ENCODE results near the gene RSPO1. TPM values are rescaled to one million over a fixed set of nuclear protein-coding genes. Genes with fewer than 3 reads are reported as not detected.

Gene RSPO1
- polyA plus RNA-seq, 2 of the 4 experiments (the other 2 are of a cell fraction), result 0.12 TPM; not detected in 1

GRCh38 chr1:37634992-37635902 lies 555 bp upstream of the RSPO1 start:
- POLR2A ChIA-PET, result no interaction called here
- CTCF ChIA-PET, result interaction anchor here (0.6 to 1.5 kb wide), 2 partner anchors 33 to 53 kb away, joined by 3 to 4 read pairs; no protein-coding TSS in a partner anchor
- H3K9me3 ChIP-seq, result no peaks in the 10 kb centered on the region
- peak overlapping the region in 1 of 2 experiments; percentile 63; a peak in 1 of 6 replicates for H3K27ac ChIP-seq
- peak overlapping the region; percentile 41 for H3K4me3 ChIP-seq
- FAIRE-seq (no peak), DNase-seq (ENCODE audit: low read depth in 1 of 2, low spot score in 1 of 2) (no peak), ATAC-seq (peak in 1 of 2 experiments; percentile 18; a peak in 3 of 6 replicates)
- WGBS (ENCODE audit: missing lambda C conversion rate), result 37% methylated on average over 15 of the region's 26 CpGs
- 0 out of 2 replicates have a peak, but pooled peaks have one; percentile 29 for TF ChIP-seq CBX8 (IDR thresholded peaks at IDR 0.05)
- no peak for TF ChIP-seq HOXB5 (CRISPR knock-in tag; IDR thresholded peaks at IDR 0.05)
- no peaks in the 10 kb centered on the region for H3K4me1 ChIP-seq
- H3K4me2 ChIP-seq, result peak overlapping the region; percentile 70

- 0% methylated on average over 1 of the region's 20 CpGs for WGBS (ENCODE audit: missing lambda C conversion rate)
- H3K27ac ChIP-seq, result no peak overlapping the region
- H3K4me3 ChIP-seq, result peak overlapping the region; percentile 41; the same call in 1 of the 3 replicates
- POLR2A ChIA-PET, result no interaction called here
- FAIRE-seq (no peak), ATAC-seq (no peak), DNase-seq (ENCODE audit: low read depth in 1 of 2, low spot score in 1 of 2) (no peak)
- H3K9me3 ChIP-seq, result no peaks in the 10 kb centered on the region
- CTCF ChIA-PET, result interaction anchor here (0.6 to 1.5 kb wide), 2 partner anchors 32 to 147 kb away, joined by 4 read pairs; no protein-coding TSS in a partner anchor
- H3K4me1 ChIP-seq, result no peaks in the 10 kb centered on the region
- H3K4me2 ChIP-seq, result peak overlapping the region; percentile 70
- no peak for TF ChIP-seq MAZ (IDR thresholded peaks at IDR 0.05; ENCODE audit: borderline replicate concordance, low read depth, low read length)
- no peak for TF ChIP-seq FOSB (CRISPR knock-in tag; IDR thresholded peaks at IDR 0.05)
- TF ChIP-seq CHD4 (IDR thresholded peaks at IDR 0.05; ENCODE audit: borderline replicate concordance), result no peak
- TF ChIP-seq HOXA7 (CRISPR knock-in tag; IDR thresholded peaks at IDR 0.05), result no peak
- TF ChIP-seq HOXB13 (CRISPR knock-in tag; IDR thresholded peaks at IDR 0.05; ENCODE audit: low read depth), result no peak
- no peak for TF ChIP-seq CBX2 (IDR thresholded peaks at IDR 0.05; ENCODE audit: borderline replicate concordance, low read depth)
- TF ChIP-seq SMC3 (IDR thresholded peaks at IDR 0.05), result no peak
- no peak for TF ChIP-seq JUNB (IDR thresholded peaks at IDR 0.05)
- TF ChIP-seq CHD2 (IDR thresholded peaks at IDR 0.05; ENCODE audit: low read length, partially characterized antibody), result no peak
- no peak for TF ChIP-seq KDM1A (IDR thresholded peaks at IDR 0.05; ENCODE audit: low read depth)
- TF ChIP-seq BCL3 (IDR thresholded peaks at IDR 0.05), result no peak
- no peak for TF ChIP-seq BHLHE40 (IDR thresholded peaks at IDR 0.05; ENCODE audit: low read depth, low read length)
- TF ChIP-seq, protein P1, sequence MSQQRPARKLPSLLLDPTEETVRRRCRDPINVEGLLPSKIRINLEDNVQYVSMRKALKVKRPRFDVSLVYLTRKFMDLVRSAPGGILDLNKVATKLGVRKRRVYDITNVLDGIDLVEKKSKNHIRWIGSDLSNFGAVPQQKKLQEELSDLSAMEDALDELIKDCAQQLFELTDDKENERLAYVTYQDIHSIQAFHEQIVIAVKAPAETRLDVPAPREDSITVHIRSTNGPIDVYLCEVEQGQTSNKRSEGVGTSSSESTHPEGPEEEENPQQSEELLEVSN (IDR thresholded peaks at IDR 0.05; ENCODE audit: borderline replicate concordance, low read depth), result no peak
- TF ChIP-seq HDAC2 (IDR thresholded peaks at IDR 0.05), result no peak
- TF ChIP-seq, protein P2, sequence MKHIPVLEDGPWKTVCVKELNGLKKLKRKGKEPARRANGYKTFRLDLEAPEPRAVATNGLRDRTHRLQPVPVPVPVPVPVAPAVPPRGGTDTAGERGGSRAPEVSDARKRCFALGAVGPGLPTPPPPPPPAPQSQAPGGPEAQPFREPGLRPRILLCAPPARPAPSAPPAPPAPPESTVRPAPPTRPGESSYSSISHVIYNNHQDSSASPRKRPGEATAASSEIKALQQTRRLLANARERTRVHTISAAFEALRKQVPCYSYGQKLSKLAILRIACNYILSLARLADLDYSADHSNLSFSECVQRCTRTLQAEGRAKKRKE (CRISPR knock-in tag; IDR thresholded peaks at IDR 0.05; ENCODE audit: low read depth), result no peak
Measured at GRCh38 chr1:37633938-37634243, 801 bp downstream of the RSPO1 start.

DNA sequence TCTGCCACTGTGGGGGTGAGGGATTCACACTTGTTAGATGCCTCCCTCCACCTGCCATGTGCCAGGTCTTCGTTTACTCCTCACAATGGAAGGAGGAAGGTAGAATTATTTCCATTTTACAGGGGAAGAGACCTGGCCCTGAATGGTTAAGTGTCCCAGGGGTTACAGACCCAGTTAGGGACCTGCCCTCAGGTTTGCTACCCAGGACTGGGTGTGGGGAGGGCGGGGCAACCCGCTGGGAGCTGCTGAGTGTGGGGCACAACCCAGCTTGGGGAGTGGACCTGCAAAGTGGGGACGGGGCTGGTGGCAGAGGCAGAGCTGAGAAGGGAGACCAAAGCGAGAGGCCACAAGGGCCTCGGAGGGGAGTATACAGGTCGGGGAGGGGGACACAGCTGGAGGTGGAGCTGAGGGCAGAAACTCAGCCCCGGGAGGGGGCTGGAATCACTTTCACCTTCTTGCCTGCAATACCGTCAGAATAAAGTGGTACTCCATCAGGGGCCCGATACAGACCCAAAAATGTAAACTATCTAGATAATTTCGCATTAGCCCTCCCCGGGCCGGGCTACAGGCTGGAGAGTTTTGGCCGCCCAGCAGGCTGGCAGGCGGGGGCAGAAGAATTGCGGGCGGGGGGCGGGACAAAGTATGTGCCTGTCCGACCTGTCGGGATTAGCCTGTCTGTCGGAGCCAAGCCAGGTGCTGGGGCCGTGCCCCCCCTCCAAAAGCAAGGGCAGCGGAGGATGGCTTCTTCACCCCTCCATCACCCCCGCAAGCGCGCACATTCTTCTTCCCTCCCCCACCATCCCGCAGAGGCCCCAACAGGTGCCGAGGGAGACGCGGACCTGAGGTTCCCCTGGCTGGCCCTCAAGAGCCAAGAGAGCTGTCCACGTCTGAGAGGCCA lies 1.4 kb downstream of the RSPO1 start:
- CTCF ChIA-PET, result interaction anchor here (0.6 to 1.5 kb wide), 2 partner anchors 31 to 147 kb away, joined by 4 read pairs; no protein-coding TSS in a partner anchor
- WGBS (ENCODE audit: missing lambda C conversion rate), result 41% methylated on average over 21 of the region's 31 CpGs
- POLR2A ChIA-PET, result no interaction called here
- Histone ChIP-seq H3K9me3 (no peaks in the 10 kb centered on the region), H3K27ac (no peak overlapping the region), H3K4me2 (no peak overlapping the region), H3K4me1 (no peaks in the 10 kb centered on the region), H3K4me3 (no peak overlapping the region)
- no peak for ATAC-seq
- FAIRE-seq, result no peak
- DNase-seq (ENCODE audit: low read depth in 1 of 2, low spot score in 1 of 2), result no peak
- TF ChIP-seq BCL3 (IDR thresholded peaks at IDR 0.05), result no peak
- no peak for TF ChIP-seq NR3C1 (IDR thresholded peaks at IDR 0.05)
